Keratinocyte (primary cell): ENCODE results near the gene HNRNPA1.

Experiments used
- EZH2 ChIP-seq: IDR thresholded peaks from one replicate; pipeline ENCODE4 v1.6.1; 2012; ENCODE audit warnings: inconsistent platforms, mild to moderate bottlenecking, low read length, moderate library complexity
- TF ChIP-seq, protein P1 (sequence below), 3 experiments: IDR thresholded peaks in 1 of 3; conservative IDR thresholded peaks in 1 of 3; optimal IDR thresholded peaks in 1 of 3; 2 replicates in 2 of 3; 3 replicates in 1 of 3; pipeline versions ENCODE3 to v1.5.1; 2011; ENCODE audit warnings: low read length in 3 of 3, mild to moderate bottlenecking in 3 of 3, moderate library complexity in 2 of 3, control low read depth in 1 of 3, inconsistent platforms in 1 of 3; ENCODE audit not compliant: insufficient read depth in 2 of 3; ENCODE audit errors: extremely low read depth in 1 of 3

DNA sequence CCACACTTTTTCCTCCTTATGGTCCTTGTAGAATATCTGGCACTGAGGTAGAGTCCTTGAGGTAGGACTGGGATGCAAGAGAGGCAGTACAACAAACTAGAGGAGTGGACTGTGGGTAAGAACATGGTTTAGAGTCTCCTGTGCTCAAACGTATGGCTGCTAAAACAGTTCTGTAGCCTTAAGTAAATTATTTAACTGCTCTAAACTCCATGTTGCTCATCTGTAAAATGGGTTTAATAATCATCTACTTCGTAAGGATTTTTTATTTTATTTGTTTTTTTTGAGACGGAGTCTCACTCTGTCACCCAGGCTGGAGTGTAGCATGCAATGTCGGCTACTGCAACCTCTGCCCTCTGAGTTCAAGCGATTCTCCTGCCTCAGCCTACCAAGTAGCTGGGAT, 40.8 kb downstream of the HNRNPA1 start:
- TF ChIP-seq, protein P1, sequence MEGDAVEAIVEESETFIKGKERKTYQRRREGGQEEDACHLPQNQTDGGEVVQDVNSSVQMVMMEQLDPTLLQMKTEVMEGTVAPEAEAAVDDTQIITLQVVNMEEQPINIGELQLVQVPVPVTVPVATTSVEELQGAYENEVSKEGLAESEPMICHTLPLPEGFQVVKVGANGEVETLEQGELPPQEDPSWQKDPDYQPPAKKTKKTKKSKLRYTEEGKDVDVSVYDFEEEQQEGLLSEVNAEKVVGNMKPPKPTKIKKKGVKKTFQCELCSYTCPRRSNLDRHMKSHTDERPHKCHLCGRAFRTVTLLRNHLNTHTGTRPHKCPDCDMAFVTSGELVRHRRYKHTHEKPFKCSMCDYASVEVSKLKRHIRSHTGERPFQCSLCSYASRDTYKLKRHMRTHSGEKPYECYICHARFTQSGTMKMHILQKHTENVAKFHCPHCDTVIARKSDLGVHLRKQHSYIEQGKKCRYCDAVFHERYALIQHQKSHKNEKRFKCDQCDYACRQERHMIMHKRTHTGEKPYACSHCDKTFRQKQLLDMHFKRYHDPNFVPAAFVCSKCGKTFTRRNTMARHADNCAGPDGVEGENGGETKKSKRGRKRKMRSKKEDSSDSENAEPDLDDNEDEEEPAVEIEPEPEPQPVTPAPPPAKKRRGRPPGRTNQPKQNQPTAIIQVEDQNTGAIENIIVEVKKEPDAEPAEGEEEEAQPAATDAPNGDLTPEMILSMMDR (optimal IDR thresholded peaks at IDR 0.05 in 1 of 3, IDR thresholded peaks at IDR 0.05 in 1 of 3, conservative IDR thresholded peaks at IDR 0.05 in 1 of 3; ENCODE audit: extremely low read depth in 1 of 3, insufficient read depth in 2 of 3, low read length in 3 of 3): no peak
- TF ChIP-seq EZH2: no peak
